HEK293T (cell line): Measurements from ENCODE around the gene EGFR.

Experiments
- BHLHE40 ChIP-seq: fragments of 450-650 bp; IDR thresholded peaks from 2 replicates; pipeline ENCODE4 v1.6.1; 2016; ENCODE audit warnings: mild to moderate bottlenecking, moderate library complexity, borderline replicate concordance
- FOXK2 ChIP-seq: fragments of 450-650 bp; IDR thresholded peaks from 2 replicates; pipeline ENCODE4 v1.6.1; 2016; ENCODE audit warnings: mild to moderate bottlenecking
- FOXM1 ChIP-seq: fragments of 450-650 bp; IDR thresholded peaks from 2 replicates; pipeline ENCODE4 v1.6.1; 2017; ENCODE audit warnings: mild to moderate bottlenecking, borderline replicate concordance
- ZNF384 ChIP-seq: fragments of 450-650 bp; IDR thresholded peaks from 2 replicates; pipeline ENCODE4 v1.6.1; 2016

GRCh38 chr7:55034776-55035175 lies 16.0 kb downstream of the EGFR start:
- TF ChIP-seq FOXM1 (no peak), FOXK2 (no peak), BHLHE40 (no peak), ZNF384 (no peak)
